Neural cell (in vitro differentiated cells): Measurements from ENCODE around the gene PLCXD3.

ENCODE experiments used
- EP300 ChIP-seq: fragments of 450-650 bp; conservative IDR thresholded peaks from 2 replicates; pipeline ENCODE4 v1.6.1; 2014; ENCODE audit warnings: antibody characterized with exemption, mild to moderate bottlenecking, moderate library complexity; ENCODE audit not compliant: poor library complexity, severe bottlenecking
- POLR2AphosphoS5 ChIP-seq: IDR thresholded peaks from 2 replicates; pipeline ENCODE4 v1.6.1; 2012
- RAD21 ChIP-seq: fragments of 450-650 bp; conservative IDR thresholded peaks from 2 replicates; pipeline ENCODE4 v1.6.1; 2014; ENCODE audit warnings: antibody characterized with exemption, mild to moderate bottlenecking, moderate library complexity
- SMC3 ChIP-seq: fragments of 450-650 bp; conservative IDR thresholded peaks from 2 replicates; pipeline ENCODE4 v1.6.1; 2014; ENCODE audit warnings: antibody characterized with exemption, mild to moderate bottlenecking, moderate library complexity; ENCODE audit not compliant: poor library complexity
- TF ChIP-seq, protein P1 (sequence below): fragments of 450-650 bp; IDR thresholded peaks from 2 replicates; pipeline ENCODE4 v1.5.1; 2014; ENCODE audit warnings: antibody characterized with exemption, mild to moderate bottlenecking, moderate library complexity; ENCODE audit not compliant: poor library complexity, severe bottlenecking

DNA sequence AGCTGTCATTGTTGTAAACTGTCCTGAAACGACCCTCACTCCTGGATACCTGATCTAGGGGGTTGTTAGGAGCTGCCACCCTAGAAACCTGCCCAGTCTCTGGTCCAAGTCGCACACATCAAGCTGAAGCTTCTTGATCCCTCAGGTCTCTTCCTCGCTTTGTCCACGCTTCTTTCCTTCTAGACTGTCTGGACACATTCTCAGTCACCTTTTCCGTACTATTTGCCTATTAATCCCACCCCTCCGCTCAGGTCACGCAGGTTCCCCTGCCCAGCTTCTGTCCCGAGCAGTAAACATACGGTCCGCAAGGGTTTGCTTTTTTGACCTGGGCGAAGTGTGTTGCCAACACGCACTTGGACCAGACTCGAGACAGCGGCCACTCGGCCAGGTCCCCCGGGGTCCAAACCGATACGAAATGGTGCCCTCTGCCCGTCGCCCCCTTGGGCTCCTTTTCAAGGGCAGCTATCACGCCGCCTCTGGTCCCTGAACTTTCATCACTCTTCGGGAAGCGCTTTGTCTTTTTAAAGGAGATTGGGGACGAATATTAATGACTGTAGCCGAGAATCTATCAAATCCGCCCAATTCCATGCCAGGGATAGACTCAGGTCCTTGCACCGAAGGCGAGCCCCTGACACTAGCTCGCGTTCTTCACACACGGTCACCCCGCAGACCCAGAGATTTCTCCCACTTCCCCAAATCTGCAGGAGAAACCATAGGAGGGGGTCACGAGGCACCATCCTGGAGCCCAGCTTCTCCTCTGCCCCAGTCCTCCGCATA, 814 bp downstream of the PLCXD3 start:
- TF ChIP-seq POLR2AphosphoS5 (no peak), RAD21 (no peak), EP300 (no peak), SMC3 (no peak)
- TF ChIP-seq, protein P1, sequence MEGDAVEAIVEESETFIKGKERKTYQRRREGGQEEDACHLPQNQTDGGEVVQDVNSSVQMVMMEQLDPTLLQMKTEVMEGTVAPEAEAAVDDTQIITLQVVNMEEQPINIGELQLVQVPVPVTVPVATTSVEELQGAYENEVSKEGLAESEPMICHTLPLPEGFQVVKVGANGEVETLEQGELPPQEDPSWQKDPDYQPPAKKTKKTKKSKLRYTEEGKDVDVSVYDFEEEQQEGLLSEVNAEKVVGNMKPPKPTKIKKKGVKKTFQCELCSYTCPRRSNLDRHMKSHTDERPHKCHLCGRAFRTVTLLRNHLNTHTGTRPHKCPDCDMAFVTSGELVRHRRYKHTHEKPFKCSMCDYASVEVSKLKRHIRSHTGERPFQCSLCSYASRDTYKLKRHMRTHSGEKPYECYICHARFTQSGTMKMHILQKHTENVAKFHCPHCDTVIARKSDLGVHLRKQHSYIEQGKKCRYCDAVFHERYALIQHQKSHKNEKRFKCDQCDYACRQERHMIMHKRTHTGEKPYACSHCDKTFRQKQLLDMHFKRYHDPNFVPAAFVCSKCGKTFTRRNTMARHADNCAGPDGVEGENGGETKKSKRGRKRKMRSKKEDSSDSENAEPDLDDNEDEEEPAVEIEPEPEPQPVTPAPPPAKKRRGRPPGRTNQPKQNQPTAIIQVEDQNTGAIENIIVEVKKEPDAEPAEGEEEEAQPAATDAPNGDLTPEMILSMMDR: no peak
